Chondrocyte (in vitro differentiated cells): Measurements from ENCODE around the gene WIPF2. TPM values are rescaled to one million over a fixed set of nuclear protein-coding genes. Genes with fewer than 3 reads are reported as not detected.

Experiments
- DNase-seq: peaks from one replicate; pipeline ENCODE4 v3.0.0; 2021; ENCODE audit warnings: mixed read lengths, low spot score
- H3K27ac Mint-ChIP-seq: one replicate; pipeline ENCODE4 v1.8.0; 2021; ENCODE audit warnings: mild to moderate bottlenecking, moderate library complexity, mixed read lengths; ENCODE audit not compliant: unreplicated experiment
- H3K27me3 Mint-ChIP-seq: 2 replicates; pipeline ENCODE4 v1.8.0; 2021; ENCODE audit warnings: low read depth, mixed read lengths
- H3K36me3 Mint-ChIP-seq: 2 replicates; pipeline ENCODE4 v1.8.0; 2021; ENCODE audit warnings: low read depth, mixed read lengths
- H3K4me1 Mint-ChIP-seq: 2 replicates; pipeline ENCODE4 v1.8.0; 2021; ENCODE audit warnings: low read depth, mild to moderate bottlenecking, mixed read lengths
- H3K4me3 Mint-ChIP-seq: one replicate; pipeline ENCODE4 v1.8.0; 2021; ENCODE audit warnings: mild to moderate bottlenecking, moderate library complexity, mixed read lengths; ENCODE audit not compliant: unreplicated experiment
- H3K9me3 Mint-ChIP-seq: 2 replicates; pipeline ENCODE4 v1.8.0; 2021; ENCODE audit warnings: low read depth, mixed read lengths
- microRNA-seq: library from miRNA; unstranded; fragments of <30 nt; microRNA quantifications from one replicate; pipeline ENCODE4 v1.2.0, GENCODE V29; 2020; ENCODE audit warnings: borderline number of aligned reads
- total RNA-seq: library from RNA; stranded (reverse); gene quantifications from 3 replicates; pipeline ENCODE4 v1.2.1, GENCODE V29; 2021
- TF ChIP-seq, protein P1 (sequence below): fragments of 200-600 bp; sonication (generic); IDR thresholded peaks from 2 replicates; pipeline ENCODE4 v1.5.0; 2021; ENCODE audit warnings: antibody characterized with exemption, mild to moderate bottlenecking, moderate library complexity

WIPF2 gene
- total RNA-seq, 1 donor from 2014 or later: 28.3 TPM

GRCh38 chr17:40330850-40331470, 111.9 kb downstream of the WIPF2 start:
- no peak overlapping the region for H3K4me3 Mint-ChIP-seq
- peaks cover 5% of the 10 kb centered on the region for H3K36me3 Mint-ChIP-seq
- TF ChIP-seq, protein P1, sequence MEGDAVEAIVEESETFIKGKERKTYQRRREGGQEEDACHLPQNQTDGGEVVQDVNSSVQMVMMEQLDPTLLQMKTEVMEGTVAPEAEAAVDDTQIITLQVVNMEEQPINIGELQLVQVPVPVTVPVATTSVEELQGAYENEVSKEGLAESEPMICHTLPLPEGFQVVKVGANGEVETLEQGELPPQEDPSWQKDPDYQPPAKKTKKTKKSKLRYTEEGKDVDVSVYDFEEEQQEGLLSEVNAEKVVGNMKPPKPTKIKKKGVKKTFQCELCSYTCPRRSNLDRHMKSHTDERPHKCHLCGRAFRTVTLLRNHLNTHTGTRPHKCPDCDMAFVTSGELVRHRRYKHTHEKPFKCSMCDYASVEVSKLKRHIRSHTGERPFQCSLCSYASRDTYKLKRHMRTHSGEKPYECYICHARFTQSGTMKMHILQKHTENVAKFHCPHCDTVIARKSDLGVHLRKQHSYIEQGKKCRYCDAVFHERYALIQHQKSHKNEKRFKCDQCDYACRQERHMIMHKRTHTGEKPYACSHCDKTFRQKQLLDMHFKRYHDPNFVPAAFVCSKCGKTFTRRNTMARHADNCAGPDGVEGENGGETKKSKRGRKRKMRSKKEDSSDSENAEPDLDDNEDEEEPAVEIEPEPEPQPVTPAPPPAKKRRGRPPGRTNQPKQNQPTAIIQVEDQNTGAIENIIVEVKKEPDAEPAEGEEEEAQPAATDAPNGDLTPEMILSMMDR: no peak
- H3K27ac Mint-ChIP-seq: peak overlapping the region; percentile 89
- no peak for DNase-seq
- H3K27me3 Mint-ChIP-seq: no peaks in the 10 kb centered on the region
- peaks cover 83% of the 10 kb centered on the region for H3K4me1 Mint-ChIP-seq
- no peaks in the 10 kb centered on the region for H3K9me3 Mint-ChIP-seq

DNA sequence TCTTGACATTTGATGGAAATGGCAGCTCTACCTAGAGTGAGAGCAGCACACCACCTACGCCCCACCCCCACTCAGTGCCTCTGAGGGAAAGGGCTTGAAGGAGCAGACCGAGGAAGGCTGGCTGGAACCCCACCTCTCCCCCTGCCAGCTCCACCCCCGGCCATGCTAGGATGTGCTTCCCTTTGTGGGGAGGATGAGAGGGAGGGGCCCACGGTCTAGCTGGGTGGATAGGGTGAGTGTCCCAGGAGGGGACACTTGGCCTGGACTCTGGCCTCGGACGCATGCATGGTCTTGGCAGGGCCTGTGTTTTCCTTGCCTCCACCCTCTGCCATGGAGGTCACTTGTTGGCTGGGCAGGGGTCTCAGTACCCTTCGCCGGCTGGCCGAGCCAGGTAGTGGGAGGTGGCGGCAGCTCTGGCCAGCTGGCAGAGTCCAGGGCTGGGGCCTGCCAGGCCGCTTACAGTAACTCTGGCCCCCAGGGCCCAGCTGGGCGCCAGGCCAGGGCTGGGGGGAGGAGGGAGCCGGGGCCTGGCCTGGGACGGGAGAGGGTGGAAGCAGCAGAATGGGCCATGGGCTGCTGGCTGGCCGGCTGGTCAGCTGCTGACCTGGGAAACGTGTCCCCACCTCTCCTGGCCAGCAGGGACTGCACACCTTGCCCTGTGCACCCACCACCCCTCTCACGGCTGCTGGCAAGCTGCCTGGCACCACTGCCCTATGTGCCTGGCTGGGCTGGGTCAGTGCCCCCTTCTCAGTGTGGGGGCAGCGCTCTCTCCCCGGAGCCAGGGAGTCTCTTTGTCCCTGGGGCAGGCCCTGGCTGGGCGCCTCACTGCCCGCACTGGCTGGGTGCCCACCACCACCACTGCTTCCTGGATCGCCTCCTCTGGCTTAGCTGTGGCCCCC, 112.9 kb downstream of the WIPF2 start:
- peak overlapping the region; percentile 52 for H3K4me3 Mint-ChIP-seq
- TF ChIP-seq, protein P1: no peak
- no peaks in the 10 kb centered on the region for H3K9me3 Mint-ChIP-seq
- peaks cover 72% of the 10 kb centered on the region for H3K4me1 Mint-ChIP-seq
- DNase-seq: no peak
- no peaks in the 10 kb centered on the region for H3K27me3 Mint-ChIP-seq
- H3K36me3 Mint-ChIP-seq: peaks cover 5% of the 10 kb centered on the region
- peak overlapping the region; percentile 89 for H3K27ac Mint-ChIP-seq

Small RNAs within 50 kb of the gene (microRNA-seq; reads per million reads assigned to microRNA genes)
- gene MIR6867: not detected

Other genes with a start within 250 kb of the WIPF2 start
- 83.6 to 101 TPM (median 86.9 TPM) in 3 replicates for gene PSMD3, start 238.5 kb upstream of the WIPF2 start, total RNA-seq
- not detected in 3 replicates for gene CSF3, start 203.9 kb upstream of the WIPF2 start, total RNA-seq
- 54.4 to 94.3 TPM (median 57.7 TPM) in 3 replicates for gene MED24, start 164.9 kb upstream of the WIPF2 start, total RNA-seq
- 31.9 to 46.6 TPM (median 34.7 TPM) in 3 replicates for gene THRA, start 156.3 kb upstream of the WIPF2 start, total RNA-seq
- gene NR1D1, start 118.7 kb upstream of the WIPF2 start, total RNA-seq: 5.9 to 7.9 TPM (median 6.6 TPM) in 3 replicates
- 86.8 to 103 TPM (median 96.2 TPM) in 3 replicates for gene MSL1, start 97.3 kb upstream of the WIPF2 start, total RNA-seq
- 70.2 to 78.3 TPM (median 70.6 TPM) in 3 replicates for gene CASC3, start 78.8 kb upstream of the WIPF2 start, total RNA-seq
- 3.6 to 5.5 TPM (median 3.9 TPM) in 3 replicates for gene RAPGEFL1, start 41.8 kb upstream of the WIPF2 start, total RNA-seq
- gene CDC6, start 68.6 kb downstream of the WIPF2 start, total RNA-seq: 8.5 to 33.1 TPM (median 9.9 TPM) in 3 replicates
- 59.2 to 65.7 TPM (median 61.2 TPM) in 3 replicates for gene RARA, start 89.9 kb downstream of the WIPF2 start, total RNA-seq
- 0.32 to 0.41 TPM in 2 of 3 replicates, not detected in the other for gene GJD3, start 145.4 kb downstream of the WIPF2 start, total RNA-seq
- gene TOP2A, start 198.6 kb downstream of the WIPF2 start, total RNA-seq: 24.6 to 28.2 TPM (median 27.8 TPM) in 3 replicates
- 351 to 496 TPM (median 486 TPM) in 3 replicates for gene IGFBP4, start 224.1 kb downstream of the WIPF2 start, total RNA-seq